GM18499 (cell line): ENCODE measurements around the gene LMF1.
"Not testable (repeated sequence)": the region's sequence is repeated elsewhere in the genome, so short reads cannot be mapped to it uniquely, and the experiment has no call there.

Source experiments
- ATAC-seq: cut with Tn5 transposase; IDR thresholded peaks from one replicate; pipeline ENCODE4 v1.9.1; 2021; ENCODE audit warnings: moderate number of reproducible peaks; ENCODE audit not compliant: insufficient read depth, unreplicated experiment

Gene LMF1

DNA sequence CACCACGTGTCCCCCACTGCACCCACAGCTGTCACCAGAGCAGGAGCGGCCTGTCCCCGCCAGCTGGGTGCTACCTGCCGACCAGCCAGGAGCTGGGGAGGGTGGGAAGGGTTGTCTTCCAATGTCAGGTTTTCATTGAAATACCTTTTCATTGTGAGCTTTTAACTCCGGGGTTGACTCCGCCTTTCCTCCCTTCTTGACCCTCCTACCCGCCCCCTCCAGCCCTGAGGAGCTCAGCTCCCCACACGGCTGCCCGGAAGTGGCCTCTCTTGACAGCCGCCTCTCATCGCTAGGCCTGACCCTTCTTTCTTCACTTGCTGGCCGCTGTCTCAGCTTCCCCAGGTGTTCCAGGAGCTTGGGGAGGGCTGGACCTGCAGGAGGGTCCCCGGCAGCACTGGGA is 149.0 kb downstream of the LMF1 start:
- no peak for ATAC-seq

DNA sequence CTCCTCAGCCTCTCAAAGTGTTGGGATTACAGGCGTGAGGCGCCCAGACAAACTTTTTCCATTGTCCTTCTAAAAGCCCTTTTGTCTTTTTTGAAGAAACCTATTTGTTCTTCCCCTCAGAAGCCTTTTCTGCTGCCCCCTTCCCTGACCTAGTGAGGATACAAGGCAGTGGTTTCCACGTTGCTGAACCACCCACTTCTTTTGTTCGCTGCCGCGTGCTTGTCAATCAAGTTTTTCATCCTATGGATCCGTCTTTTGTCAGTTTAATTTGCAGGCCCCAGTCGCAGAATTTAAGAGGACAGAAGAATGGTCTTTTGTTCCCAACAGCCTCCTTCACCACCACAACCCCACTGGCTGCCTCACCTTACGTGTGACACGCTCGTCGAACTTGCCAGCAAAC is 150.0 kb downstream of the LMF1 start:
- ATAC-seq: no peak

DNA sequence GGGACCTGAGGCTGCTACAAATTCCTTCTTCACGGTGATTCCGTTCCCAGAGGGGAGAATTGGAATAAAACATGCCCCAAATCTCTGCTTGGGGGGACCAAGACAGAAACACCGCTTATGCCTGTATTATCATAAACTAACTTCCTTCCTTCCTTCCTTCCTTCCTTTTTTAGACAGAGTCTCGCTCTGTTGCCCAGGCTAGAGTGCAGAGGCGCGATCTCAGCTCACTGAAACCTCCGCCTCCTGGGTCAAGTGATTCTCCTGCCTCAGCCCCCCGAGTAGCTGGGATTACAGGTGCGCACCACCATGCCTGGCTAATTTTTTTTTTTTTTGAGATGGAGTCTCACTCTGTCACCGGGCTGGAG is 150.8 kb downstream of the LMF1 start:
- not testable (repeated sequence) for ATAC-seq

DNA sequence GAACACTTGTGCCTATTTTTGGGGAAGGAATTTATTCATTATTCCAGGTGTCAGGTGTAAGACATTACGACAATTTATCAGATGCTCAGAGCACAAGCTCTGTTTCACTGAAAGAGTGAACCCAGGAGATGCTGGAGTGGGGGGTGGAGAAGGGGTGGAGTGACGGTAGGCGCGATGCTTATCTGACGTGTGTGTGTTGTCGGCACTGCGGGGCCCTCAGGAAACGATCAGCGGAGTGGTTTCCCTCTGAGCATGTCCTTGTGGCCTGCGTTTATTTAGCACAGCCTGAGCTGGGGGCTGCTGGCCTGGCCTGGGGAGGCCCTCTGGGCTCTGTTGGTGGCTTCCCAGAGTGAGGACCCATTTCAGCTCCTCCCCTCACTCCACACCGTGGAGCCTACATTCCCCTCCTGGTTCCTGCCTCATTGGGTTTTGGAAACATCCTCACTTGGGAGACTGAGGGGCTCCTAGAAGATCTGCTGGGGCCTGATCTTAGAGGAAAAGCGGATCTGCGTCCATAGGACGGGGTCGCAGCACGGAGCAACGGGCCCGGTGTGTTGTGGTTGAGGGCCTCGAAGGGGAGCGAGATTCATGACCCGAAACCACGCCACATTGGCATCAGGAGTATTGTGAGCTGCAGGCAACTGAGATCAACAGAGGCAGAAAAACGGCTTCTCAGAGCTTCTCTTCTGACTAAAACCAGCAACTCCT is 151.3 kb downstream of the LMF1 start:
- ATAC-seq: no peak

DNA sequence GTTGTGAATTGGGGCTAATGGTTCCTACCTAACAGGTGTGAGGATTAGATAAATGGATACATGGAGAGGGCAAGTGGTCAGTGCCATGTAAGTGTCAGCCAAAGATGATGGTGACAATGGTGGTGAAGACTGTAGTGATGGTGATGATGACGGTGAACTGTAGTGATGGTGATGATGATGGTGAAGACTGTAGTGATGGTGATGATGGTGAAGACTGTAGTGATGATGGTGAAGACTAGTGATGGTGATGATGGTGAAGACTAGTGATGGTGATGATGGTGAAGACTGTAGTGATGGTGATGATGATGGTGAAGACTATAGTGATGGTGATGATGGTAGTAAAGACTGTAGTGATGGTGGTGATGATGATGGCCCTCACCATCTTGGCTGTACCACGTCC is 152.2 kb downstream of the LMF1 start:
- no peak for ATAC-seq

DNA sequence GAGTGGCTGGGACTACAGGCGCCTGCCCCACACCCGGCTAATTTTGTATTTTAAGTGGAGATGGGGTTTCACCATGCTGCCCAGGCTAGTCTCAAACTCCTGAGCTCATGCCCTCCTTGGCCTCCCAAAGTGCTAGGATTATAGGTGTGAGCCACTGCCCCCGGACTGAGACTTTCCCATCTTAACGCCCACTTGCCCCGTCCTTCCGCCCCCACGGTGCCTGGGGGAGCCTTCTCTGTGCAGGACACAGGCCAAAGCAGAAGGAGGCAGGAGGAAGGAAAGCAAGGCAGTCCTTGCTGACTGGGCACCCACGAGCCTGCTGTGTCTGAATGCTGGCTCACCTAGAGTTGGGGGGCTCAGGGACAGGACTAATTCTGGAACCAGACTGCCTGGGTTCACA is 152.7 kb downstream of the LMF1 start:
- ATAC-seq: no peak

DNA sequence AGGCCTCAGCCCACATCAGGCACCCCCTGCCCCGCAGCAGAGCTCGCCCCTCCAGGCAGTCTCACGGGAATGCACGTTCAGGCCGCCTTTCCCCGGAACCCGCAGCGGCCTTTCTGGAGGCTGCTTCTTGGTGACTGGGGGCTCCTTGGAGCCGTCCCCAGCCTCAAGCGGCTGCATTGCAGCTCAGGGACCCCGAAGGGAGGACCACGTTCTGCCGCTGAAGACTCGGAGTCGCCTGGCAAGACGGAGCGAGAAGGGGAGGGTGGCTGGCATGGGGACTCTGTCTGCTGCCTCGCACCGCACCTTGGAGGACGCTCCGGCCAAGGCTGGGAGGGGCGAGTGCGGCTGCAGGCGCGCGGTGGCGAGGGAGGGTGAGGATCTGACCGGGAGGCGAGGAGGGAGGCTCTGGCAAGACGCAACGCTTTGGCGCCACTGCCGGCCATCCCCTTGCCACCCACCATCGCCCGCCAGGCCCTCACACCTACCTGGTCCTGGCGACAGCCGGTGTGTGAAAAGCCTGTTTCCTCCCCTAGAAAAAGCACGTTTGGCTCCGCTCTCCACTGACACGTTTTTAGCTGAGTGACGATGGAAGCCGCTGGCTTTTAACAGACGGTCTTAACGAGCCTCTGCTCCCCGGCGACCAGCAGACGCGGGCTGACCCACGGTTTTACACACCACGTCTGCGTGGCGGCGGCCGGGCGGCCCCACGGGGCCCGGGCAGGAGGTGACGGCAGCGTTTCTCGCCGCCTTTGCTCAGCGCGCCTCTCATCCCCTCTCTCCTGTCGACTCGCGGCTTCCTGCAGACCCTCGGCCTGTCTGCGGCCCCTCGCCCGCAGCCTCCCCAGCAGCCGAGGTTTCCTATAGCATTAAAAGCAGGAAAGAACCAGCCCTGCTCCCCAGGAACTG is 153.5 kb downstream of the LMF1 start:
- no peak for ATAC-seq

DNA sequence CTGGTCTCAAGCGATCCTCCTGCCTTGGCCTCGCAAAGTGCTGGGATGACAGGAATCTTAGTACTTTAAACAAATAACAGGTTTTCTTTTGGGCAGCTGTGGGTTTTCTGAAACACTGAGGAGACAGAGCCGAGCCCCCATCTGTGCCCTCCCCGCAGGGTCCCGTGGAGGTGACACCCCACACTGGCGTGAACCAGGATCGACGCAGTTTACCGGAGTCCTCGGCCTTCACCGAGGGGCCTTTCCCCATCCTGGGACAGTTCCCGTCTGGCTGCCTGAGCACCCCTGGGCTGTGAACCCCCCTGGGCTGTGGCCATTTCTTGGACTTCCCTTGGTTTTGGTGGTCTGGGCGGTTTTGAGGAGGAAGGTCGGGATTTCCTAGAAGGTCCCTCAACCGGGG is 154.9 kb downstream of the LMF1 start:
- no peak for ATAC-seq

DNA sequence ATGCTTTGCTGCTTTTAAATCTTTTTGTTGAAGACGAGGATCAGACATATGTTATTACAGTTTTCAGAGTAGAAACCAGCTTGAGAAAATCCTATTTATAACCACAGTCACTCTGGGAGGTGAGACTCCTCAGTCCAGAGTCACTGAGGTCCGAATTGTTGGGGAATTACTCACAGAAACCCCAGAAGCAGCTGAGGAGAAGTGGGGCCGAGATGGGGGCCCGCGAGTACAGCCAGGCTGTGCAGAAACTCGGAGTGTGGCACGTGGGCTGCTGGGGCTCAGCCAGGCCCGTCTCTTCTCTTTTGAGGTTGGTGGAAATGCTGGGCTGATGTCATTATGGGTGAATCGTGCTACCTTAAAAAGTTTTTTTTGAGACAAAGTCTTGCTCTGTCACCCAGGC is 155.8 kb downstream of the LMF1 start:
- no peak for ATAC-seq

DNA sequence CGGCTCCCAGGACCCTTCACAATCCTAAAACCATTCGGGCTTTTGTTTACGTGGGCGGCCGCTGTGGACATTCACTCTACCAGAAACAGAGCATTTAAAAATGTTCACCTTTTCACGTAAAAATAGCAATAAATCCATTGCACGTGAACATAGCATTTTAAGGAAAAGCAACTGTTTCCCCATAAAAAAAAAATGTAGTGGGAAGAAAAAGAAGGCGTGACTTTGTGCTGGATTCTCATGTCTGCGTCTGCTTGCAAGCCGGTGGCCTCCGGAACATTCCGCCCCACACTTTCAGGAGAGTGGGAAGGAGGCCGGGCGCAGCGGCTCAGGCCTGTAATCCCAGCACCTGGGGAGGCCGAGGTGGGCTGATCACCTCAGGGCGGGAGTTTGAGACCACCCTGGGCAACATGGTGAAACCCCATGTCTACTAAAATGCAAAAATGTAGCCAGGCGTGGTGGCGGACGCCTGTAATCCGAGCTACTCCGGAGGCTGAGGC is 156.8 kb downstream of the LMF1 start:
- no peak for ATAC-seq

DNA sequence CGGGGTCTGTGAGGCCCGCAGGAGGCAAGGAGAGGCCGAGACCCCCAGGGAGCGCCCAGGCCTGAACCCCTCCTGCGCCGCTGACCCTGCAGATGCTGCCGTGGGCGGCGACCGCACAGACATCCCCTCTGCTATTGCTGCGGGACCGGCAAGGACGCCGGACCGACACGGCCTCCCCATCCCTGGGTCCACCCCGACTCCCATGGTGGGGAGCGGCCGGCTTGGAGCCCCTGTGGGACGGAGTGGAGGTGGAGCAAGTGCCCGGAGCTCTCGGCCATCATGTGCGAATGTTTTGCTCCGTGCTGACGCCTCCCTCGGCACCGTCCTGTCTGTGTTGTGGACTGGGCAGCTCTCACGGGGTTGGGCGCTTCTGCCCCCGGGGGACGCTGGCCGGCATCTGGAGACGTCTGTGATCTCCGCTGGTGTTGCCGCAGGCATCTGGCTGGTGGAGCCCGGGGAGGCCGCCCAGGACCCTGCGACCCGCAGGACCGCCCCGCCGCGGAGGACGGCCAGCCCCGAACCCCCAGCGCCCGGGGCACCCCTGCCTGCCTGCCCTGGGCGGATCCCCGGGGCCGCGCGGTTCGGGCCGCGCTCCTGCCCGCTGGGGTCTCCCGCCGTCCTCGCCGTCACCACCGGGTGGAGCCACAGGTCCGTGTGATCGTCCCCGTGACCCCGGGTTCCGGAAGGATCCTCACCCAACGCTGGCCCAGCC is 157.4 kb downstream of the LMF1 start:
- no peak for ATAC-seq

DNA sequence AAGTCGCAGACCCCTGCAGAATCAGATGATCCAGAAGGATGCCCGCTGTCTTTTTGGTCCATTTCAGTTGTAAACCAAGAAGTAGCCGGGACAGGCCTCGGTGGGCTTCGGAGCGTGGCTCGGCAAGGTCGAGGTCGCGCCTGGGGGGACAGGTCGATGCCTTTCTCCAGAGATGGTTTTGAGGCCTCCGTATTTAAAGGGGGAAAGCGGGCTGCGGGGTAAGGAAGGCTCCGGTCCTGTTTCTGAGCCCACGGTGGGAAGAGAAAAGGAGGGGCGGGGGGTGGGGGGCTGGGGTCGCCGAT is 162.7 kb downstream of the LMF1 start:
- no peak for ATAC-seq

DNA sequence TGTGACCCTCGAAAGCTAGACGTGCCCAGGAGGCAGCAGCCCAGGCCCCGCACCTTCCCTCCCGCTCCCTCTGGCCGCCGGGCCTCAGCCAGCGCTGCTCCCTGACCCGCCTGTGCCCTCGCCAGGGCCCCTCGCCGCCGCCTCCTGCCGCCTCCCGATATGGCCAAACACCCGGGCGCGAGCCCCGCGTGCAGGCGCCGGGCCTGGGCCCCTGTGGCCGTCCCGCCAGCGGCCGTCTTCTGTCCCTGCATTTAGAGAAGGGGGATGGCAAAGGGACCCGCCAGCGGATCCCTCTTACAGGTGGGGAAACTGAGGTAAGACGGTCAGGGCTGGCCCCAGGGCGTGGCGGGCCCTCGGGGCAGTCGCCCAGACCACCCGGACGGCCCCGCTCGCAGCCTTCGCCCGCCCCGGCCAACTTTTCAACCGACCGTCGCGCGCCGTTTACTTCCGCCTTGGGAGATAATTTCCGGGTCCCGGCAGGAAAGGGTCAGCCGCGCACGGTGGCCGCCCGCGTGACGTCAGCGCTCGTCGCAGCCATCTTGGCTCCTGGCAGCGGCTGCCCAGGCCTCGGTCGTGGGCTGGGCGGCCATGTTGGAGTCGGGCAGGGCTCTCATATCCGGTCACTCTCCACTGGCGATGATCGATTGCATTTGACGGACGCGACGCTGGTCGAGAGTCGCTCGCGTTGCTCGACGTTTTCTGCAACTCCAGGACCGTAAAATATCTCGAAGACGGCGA is 163.3 kb downstream of the LMF1 start:
- no peak for ATAC-seq

DNA sequence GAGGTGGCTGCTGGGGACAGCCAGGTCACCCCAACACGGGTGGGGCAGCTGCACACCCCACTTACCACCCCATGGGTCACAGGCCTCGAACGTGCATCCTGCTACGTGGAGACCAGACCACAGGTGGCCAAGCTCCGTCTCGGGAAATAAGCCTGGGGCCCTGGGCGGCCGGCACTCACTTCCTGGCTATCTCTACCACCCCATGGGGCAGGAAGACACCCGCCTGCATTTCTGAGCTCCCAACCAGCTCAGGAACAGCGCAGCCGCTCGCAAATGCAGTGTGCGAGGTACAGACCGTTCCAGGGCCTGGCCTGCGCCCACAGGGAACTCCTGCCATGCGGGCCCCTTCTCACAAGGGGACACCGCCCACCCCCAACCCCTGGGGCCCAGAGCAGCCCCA is 165.3 kb downstream of the LMF1 start:
- ATAC-seq: no peak

DNA sequence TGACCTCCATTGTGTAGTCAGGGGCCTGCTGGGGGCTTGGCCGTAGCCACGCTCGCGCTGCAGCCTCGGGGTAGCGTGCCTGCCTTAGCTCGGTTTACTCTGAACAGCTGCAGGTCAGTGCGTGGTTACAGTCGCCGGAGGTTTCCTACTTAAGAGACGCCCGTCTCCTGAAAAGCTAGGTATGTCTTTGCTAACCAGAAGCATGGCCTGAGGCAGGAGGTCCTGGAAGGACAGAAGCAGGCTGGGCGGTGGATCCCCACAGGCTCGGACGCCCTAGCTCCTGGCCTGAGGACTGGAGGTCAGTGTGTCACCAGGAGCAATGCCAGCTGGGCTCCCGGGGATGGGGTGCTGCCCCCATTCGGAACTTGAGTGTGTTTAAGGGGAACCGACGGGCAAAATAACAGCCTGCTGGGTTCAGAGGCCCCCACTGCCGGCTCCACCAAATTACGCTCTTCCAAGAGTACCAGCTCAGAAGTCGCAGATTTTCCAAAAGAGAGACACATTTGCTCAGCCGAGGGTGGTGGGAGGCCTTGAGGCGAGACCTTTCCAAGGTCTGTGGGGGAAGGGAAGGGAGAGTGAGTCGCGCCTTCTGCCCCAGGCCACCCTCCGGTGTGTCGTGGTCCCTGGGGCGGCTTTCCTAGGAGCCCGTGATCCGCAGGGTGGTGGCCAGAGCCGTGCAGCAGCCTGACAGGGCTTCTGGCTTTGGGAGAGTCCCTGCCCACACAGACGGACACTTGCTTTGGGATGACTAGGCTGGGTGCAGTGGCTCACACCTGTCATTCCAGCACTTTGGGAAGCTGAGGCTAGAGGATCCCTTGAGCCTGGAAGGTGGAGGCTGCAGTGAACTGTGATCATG is 166.4 kb downstream of the LMF1 start:
- ATAC-seq: no peak

DNA sequence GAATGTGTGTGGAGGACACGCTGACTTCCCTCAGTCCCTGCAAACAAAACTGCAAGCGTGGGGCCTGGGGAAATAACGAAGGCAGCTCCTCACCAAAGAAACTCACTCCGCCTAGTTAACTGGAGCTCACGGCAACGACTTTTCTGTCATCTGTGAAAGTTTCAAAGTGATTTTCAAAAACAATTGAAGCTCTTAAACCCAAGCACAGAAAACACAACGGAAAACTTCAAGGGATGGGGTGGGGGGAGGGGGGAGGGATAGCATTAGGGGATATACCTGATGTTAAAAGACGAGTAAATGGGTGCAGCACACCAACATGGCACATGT is 167.1 kb downstream of the LMF1 start:
- ATAC-seq: no peak
